Measurements from ENCODE around the gene TLN1. TPM values are rescaled to one million over a fixed set of nuclear protein-coding genes. Genes with fewer than 3 reads are reported as not detected.

The TLN1 gene
- total and polyA plus RNA-seq, 8 donors = 53.2 to 399 (median 174) TPM

DNA sequence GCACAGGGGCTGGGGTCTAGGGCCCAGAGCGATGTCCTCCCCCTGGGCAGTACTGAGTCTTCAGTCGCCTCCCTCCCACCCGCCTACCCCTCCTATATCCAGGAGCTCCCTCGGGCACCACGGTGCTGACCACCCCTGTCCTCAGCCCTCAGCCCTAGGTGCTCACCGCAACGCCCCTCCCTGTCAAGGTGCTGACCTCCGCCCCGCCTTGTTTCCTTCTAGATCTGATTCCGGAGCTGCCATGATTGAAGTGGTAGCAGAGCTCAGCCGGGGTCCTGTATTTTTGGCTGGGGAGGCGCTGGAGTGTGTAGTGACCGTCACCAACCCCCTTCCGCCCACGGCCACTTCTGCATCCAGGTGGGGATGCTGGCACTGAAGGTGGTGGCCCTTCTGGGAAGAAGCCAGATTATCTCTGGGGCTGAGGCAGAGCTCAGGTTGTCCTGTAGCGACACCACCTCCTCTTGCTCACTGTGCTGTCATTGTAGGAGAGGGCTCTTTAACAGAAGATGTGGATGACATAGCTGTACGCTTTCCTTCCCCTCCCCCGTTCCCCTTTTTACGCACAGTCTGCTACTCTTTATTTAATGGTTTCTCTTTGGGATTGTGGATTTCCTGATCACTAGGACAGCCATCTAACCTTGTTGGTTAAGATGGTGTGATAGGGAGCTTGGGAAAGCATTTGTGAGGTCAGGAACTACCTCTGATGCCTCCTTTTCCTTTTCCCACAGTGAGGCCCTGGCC is 17.7 kb upstream of the TLN1 start:
- H3K36me3 ChIP-seq = peaks cover 44 to 49% (median 45%) of the 10 kb centered on the region in 4 donors
- intact Hi-C loops (cut with DNase I; ENCODE audit: low total_unique reads) = no loop called here
- H3K4me3 ChIP-seq = peak overlapping the region; percentile 75 to 94 (median 79)
- no peaks in the 10 kb centered on the region for H3K9me3 ChIP-seq
- peak overlapping the region; percentile 87 to 96 (median 95) for H3K27ac ChIP-seq
- no peaks in the 10 kb centered on the region for H3K27me3 ChIP-seq
- DNase-seq = peak; percentile 62 to 78
- no peak for TF ChIP-seq POLR2A (IDR thresholded peaks at IDR 0.05)
- TF ChIP-seq, protein P1, sequence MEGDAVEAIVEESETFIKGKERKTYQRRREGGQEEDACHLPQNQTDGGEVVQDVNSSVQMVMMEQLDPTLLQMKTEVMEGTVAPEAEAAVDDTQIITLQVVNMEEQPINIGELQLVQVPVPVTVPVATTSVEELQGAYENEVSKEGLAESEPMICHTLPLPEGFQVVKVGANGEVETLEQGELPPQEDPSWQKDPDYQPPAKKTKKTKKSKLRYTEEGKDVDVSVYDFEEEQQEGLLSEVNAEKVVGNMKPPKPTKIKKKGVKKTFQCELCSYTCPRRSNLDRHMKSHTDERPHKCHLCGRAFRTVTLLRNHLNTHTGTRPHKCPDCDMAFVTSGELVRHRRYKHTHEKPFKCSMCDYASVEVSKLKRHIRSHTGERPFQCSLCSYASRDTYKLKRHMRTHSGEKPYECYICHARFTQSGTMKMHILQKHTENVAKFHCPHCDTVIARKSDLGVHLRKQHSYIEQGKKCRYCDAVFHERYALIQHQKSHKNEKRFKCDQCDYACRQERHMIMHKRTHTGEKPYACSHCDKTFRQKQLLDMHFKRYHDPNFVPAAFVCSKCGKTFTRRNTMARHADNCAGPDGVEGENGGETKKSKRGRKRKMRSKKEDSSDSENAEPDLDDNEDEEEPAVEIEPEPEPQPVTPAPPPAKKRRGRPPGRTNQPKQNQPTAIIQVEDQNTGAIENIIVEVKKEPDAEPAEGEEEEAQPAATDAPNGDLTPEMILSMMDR (IDR thresholded peaks at IDR 0.05) = no peak
- no peak for TF ChIP-seq EP300 (IDR thresholded peaks at IDR 0.05)
- TF ChIP-seq POLR2AphosphoS5 (IDR thresholded peaks at IDR 0.05) = no peak
- peaks cover 36 to 54% (median 50%) of the 10 kb centered on the region in 4 donors for H3K4me1 ChIP-seq
- 2 to 7% (median 4%) methylated on average over 13 to 19 of the region's 19 CpGs for WGBS, 5 donors

DNA sequence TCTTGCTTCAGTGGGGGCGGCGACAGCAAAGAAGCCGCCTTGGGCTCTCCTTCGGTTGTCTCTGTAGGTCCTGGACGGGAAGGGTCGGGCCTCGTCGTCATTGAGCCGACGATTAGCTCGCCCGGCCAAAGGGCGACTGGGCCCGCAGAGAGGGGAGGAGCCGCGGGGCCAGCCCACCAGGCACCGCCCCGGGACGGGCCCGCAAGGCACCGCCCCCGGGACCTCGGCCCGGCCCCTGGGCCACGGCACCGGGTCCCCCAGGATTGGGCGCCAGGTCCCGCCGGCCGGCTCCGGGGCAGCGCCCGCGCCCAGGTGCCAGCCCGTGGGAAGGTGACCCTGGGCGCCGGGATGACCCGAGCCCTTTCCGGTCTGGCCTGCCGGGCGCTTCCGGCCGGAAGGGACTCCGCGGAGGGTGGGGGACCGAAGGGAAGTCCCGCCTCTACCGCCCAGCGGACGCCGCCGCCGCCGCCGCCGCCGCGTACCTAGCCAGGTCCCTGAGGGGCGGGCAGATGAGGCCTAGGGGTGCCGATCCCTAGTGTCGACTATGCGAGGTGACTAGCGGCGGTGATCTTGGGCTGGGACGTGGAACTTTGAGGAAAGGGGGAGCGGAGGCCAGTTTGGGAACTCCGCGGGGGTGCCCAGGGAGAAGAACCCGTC is 17.0 kb upstream of the TLN1 start, which contains the start of the genes GBA2 and RGP1:
Gene GBA2 (minus strand): TSS at position 371 of the 657 bp plus-strand sequence. CDS start 524 bp downstream, outside the sequence.
Gene RGP1 (plus strand): TSS at position 430 of the 657 bp plus-strand sequence. CDS start 469 bp downstream, outside the sequence.
- Histone ChIP-seq H3K27me3 (no peaks in the 10 kb centered on the region), H3K36me3 (peaks cover 44 to 49% (median 45%) of the 10 kb centered on the region in 4 donors), H3K4me1 (peaks cover 36 to 61% (median 53%) of the 10 kb centered on the region in 4 donors), H3K4me3 (peak within 1 kb of the TSS; percentile 75 to 94 (median 79)), H3K9me3 (no peaks in the 10 kb centered on the region), H3K27ac (peak within 1 kb of the TSS; percentile 87 to 96 (median 95))
- intact Hi-C loops (cut with DNase I; ENCODE audit: low total_unique reads) = no loop called here
- TF ChIP-seq EP300 (IDR thresholded peaks at IDR 0.05) (no peak), POLR2AphosphoS5 (IDR thresholded peaks at IDR 0.05) (peak; percentile 48 to 90 (median 83)), POLR2A (IDR thresholded peaks at IDR 0.05) (no peak)
- TF ChIP-seq, protein P1 (IDR thresholded peaks at IDR 0.05) = no peak
- DNase-seq = peak; percentile 89 to 95
- WGBS, 5 donors = 0 to 1% (median 0%) methylated on average over 18 to 68 of the region's 69 CpGs

DNA sequence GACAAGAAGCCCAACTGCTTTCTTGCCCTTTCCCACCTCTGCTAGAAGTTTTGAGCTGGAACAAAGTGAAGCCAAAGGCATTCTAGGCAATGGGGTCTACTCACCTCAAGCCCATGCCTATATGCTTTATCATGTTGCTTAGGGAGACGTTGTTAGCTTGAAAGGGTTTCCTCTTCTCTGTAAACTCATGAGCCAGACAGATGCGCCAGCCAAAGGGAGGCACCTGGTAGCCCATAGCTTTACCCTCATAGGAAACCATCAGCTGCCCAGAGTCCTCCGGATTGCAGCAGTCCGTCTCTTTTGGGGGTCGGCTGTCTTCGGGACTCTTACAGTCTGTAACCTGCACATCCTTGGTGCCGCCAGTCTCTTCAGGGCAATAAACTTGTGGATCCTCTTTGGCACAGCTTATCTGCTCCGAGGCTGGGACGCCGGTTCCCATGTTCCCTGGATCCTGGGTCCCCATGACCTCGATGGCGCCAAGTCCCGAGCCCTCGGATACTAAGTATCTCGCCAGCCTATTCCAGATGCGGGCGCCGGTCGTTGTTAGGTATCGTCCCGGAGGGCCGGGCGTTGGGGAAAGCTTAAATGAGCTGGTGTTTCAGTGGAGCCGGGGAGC is 16.4 kb upstream of the TLN1 start:
- Histone ChIP-seq H3K9me3 (no peaks in the 10 kb centered on the region), H3K27ac (peak overlapping the region; percentile 87 to 96 (median 95)), H3K4me3 (peak overlapping the region; percentile 75 to 94 (median 79)), H3K27me3 (no peaks in the 10 kb centered on the region), H3K36me3 (peaks cover 44 to 49% (median 45%) of the 10 kb centered on the region in 4 donors), H3K4me1 (peaks cover 36 to 67% (median 55%) of the 10 kb centered on the region in 4 donors)
- 0 to 1% (median 0%) methylated on average over 23 to 24 of the region's 24 CpGs for WGBS, 5 donors
- intact Hi-C loops (cut with DNase I; ENCODE audit: low total_unique reads) = no loop called here
- TF ChIP-seq POLR2AphosphoS5 (IDR thresholded peaks at IDR 0.05) (no peak), EP300 (IDR thresholded peaks at IDR 0.05) (no peak), POLR2A (IDR thresholded peaks at IDR 0.05) (no peak)
- TF ChIP-seq, protein P1 (IDR thresholded peaks at IDR 0.05) = no peak
- no peak for DNase-seq

GRCh38 chr9:35746583-35746982 is 14.6 kb upstream of the TLN1 start:
- Histone ChIP-seq H3K27ac (peak overlapping the region; percentile 47 to 96 (median 93)), H3K4me1 (peaks cover 36 to 72% (median 58%) of the 10 kb centered on the region in 4 donors), H3K4me3 (peak overlapping the region; percentile 75 to 94 (median 79)), H3K36me3 (peaks cover 41 to 49% (median 45%) of the 10 kb centered on the region in 4 donors), H3K9me3 (no peaks in the 10 kb centered on the region), H3K27me3 (no peaks in the 10 kb centered on the region)
- intact Hi-C loops (cut with DNase I; ENCODE audit: low total_unique reads) = no loop called here
- TF ChIP-seq POLR2AphosphoS5 (IDR thresholded peaks at IDR 0.05) = peak in 1 of 3 donors; percentile 61
- TF ChIP-seq, protein P1 (IDR thresholded peaks at IDR 0.05) = no peak
- WGBS, 5 donors = 14 to 34% (median 21%) methylated on average over 3 of the region's 3 CpGs
- peak in 1 of 2 donors; percentile 54 for DNase-seq
